A673 (cell line): Measurements from ENCODE around the gene IDUA. TPM values are rescaled to one million over a fixed set of nuclear protein-coding genes. Genes with fewer than 3 reads are reported as not detected.
A peak's percentile ranks its signal among the peaks of the same experiment; 100 is the strongest.

ENCODE experiments used
- BruUV-seq: library from RNA; stranded (reverse); fragments of 400-500 nt; replicated peaks from 2 replicates; lab custom pipeline; 2021; lab: Mats Ljungman, UMichigan
- CTCF ChIA-PET: fragments of 300-600 bp; sonication (Branson Sonifier 250); formaldehyde crosslinking; loops from one replicate; lab custom pipeline; 2022; ENCODE audit warnings: antibody characterized with exemption; lab: Charles Lee
- POLR2A ChIA-PET: fragments of 300-600 bp; sonication (Branson Sonifier 250); formaldehyde crosslinking; loops from one replicate; lab custom pipeline; 2022; ENCODE audit warnings: antibody characterized with exemption; ENCODE audit not compliant: low non-redundant PET; lab: Charles Lee
- DNase-seq: peaks from one replicate; pipeline ENCODE4 v3.0.0-alpha.2; 2015; ENCODE audit warnings: low spot score
- H3K27ac ChIP-seq: fragments of 200-600 bp; sonication (generic); 2 replicates; pipeline ENCODE4 v1.5.1; 2016; ENCODE audit warnings: mixed run types, low read depth, mild to moderate bottlenecking, mixed read lengths, antibody characterized with exemption, low read length; ENCODE audit not compliant: poor library complexity, severe bottlenecking
- H3K27me3 ChIP-seq: fragments of 200-600 bp; sonication (generic); replicated peaks from 2 replicates; pipeline ENCODE4 v1.6.1; 2017; ENCODE audit warnings: mixed run types, low read depth, mild to moderate bottlenecking, mixed read lengths, antibody characterized with exemption, low read length; ENCODE audit not compliant: insufficient read depth, poor library complexity
- H3K36me3 ChIP-seq: fragments of 200-600 bp; sonication (generic); 2 replicates; pipeline ENCODE4 v1.6.1; 2016; ENCODE audit warnings: mixed run types, mild to moderate bottlenecking, mixed read lengths, antibody characterized with exemption, low read length; ENCODE audit not compliant: insufficient read depth, poor library complexity, severe bottlenecking
- H3K4me1 ChIP-seq: fragments of 200-600 bp; sonication (generic); 2 replicates; pipeline ENCODE4 v1.6.1; 2017; ENCODE audit warnings: mixed run types, mild to moderate bottlenecking, mixed read lengths, antibody characterized with exemption, low read length; ENCODE audit not compliant: insufficient read depth, poor library complexity, severe bottlenecking
- H3K4me3 ChIP-seq: fragments of 200-600 bp; sonication (generic); 2 replicates; pipeline ENCODE4 v1.5.1; 2016; ENCODE audit warnings: low read depth, mixed run types, mild to moderate bottlenecking, mixed read lengths, low read length; ENCODE audit not compliant: poor library complexity, severe bottlenecking
- H3K9me3 ChIP-seq: fragments of 200-600 bp; sonication (generic); 2 replicates; pipeline ENCODE4 v1.6.1; 2016; ENCODE audit warnings: mixed run types, low read depth, mild to moderate bottlenecking, mixed read lengths, antibody characterized with exemption, low read length; ENCODE audit not compliant: poor library complexity, severe bottlenecking
- EZH2 ChIP-seq: fragments of 200-600 bp; sonication (generic); IDR thresholded peaks from 2 replicates; pipeline ENCODE4 v1.6.1; 2017; ENCODE audit warnings: borderline replicate concordance, low read depth, mild to moderate bottlenecking, mixed read lengths, antibody characterized with exemption, low read length; ENCODE audit not compliant: poor library complexity, severe bottlenecking
- intact Hi-C: fragments of 100-400 bp; cut with micrococcal nuclease; formaldehyde crosslinking; loops from one replicate; pipeline ENCODE4 v1.10.0; 2022; ENCODE audit not compliant: unreplicated experiment
- total RNA-seq: library from RNA; stranded (reverse); gene quantifications from 2 replicates; pipeline ENCODE4 v1.2.3, GENCODE V29; 2021
- TF ChIP-seq, protein P1 (sequence below): fragments of 300-800, 200-600 bp; sonication (generic); conservative IDR thresholded peaks from 2 replicates; pipeline ENCODE4 v1.5.1; 2017; ENCODE audit warnings: low read depth, mild to moderate bottlenecking, antibody characterized with exemption, low read length, moderate library complexity, mixed read lengths

The IDUA gene
- total RNA-seq, 1 experiment from 2014 or later, result 12.3 TPM

DNA sequence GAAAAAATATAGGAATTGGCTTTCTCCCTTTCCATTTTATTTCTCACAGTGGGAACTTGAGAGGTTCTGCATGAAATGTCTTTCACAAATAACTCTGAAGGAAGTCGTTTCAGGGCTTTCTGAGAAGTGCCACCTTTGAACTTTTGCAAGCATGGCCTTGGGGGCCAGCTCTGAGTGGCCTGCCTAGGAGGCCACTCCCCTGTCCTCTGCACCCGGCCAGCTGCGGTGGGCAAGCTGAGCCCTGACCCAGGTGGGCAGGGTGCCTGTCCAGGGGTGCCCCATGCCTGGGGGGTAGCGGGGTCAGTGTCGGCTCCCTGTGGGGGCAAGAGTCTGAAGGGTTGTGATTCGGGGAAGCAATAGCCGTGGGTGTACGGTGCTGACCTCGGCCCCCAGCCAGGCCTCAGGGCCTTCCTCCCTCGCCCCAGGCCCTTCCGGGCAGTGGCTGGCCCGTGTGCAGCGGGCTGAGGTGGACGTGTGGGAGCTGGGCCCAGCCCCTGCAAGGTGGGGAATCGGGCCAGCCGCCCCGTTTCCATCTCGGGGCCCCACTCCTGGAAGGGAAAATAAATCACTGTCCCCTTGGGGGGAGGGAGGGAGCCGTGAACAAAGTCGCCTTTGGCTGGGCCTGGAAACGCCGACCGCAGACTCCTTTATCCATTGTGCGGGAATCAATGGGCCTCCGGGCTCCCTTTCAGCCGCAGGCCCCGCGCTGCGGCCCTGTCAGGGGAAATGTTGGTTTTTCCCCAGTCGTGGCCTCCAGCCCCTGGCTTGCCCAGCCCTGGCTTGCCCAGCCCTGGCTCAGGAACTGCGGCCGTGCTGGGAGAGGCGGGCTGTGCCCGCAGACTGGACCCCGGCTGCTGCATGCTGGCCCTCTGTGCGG lies 27.7 kb downstream of the IDUA start:
- no peaks in the 10 kb centered on the region for H3K36me3 ChIP-seq
- no peaks in the 10 kb centered on the region for H3K9me3 ChIP-seq
- H3K4me3 ChIP-seq, result no peak overlapping the region
- H3K27ac ChIP-seq, result no peak overlapping the region
- ChIA-PET POLR2A (no interaction called here), CTCF (no interaction called here)
- DNase-seq, result no peak
- no peaks in the 10 kb centered on the region for H3K27me3 ChIP-seq
- TF ChIP-seq, protein P1, sequence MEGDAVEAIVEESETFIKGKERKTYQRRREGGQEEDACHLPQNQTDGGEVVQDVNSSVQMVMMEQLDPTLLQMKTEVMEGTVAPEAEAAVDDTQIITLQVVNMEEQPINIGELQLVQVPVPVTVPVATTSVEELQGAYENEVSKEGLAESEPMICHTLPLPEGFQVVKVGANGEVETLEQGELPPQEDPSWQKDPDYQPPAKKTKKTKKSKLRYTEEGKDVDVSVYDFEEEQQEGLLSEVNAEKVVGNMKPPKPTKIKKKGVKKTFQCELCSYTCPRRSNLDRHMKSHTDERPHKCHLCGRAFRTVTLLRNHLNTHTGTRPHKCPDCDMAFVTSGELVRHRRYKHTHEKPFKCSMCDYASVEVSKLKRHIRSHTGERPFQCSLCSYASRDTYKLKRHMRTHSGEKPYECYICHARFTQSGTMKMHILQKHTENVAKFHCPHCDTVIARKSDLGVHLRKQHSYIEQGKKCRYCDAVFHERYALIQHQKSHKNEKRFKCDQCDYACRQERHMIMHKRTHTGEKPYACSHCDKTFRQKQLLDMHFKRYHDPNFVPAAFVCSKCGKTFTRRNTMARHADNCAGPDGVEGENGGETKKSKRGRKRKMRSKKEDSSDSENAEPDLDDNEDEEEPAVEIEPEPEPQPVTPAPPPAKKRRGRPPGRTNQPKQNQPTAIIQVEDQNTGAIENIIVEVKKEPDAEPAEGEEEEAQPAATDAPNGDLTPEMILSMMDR, result no peak
- no peak for TF ChIP-seq EZH2
- peaks cover 17% of the 10 kb centered on the region for H3K4me1 ChIP-seq
- BruUV-seq, result TSS peak; percentile 61
- intact Hi-C loops, result no loop called here

- Histone ChIP-seq H3K9me3 (no peaks in the 10 kb centered on the region), H3K4me1 (peaks cover 16% of the 10 kb centered on the region), H3K27ac (no peak overlapping the region), H3K27me3 (no peaks in the 10 kb centered on the region), H3K36me3 (no peaks in the 10 kb centered on the region), H3K4me3 (no peak overlapping the region)
- TF ChIP-seq, protein P1, result no peak
- TF ChIP-seq EZH2, result no peak
- no peak for DNase-seq
- no TSS peak for BruUV-seq
- CTCF ChIA-PET, result no interaction called here
- intact Hi-C loops, result no loop called here
- POLR2A ChIA-PET, result no interaction called here
Observed at GRCh38 chr4:1015179-1015578, 28.3 kb downstream of the IDUA start.

GRCh38 chr4:1015746-1016145 lies 28.9 kb downstream of the IDUA start:
- H3K4me3 ChIP-seq, result no peak overlapping the region
- no peaks in the 10 kb centered on the region for H3K9me3 ChIP-seq
- intact Hi-C loops, result no loop called here
- H3K27ac ChIP-seq, result no peak overlapping the region
- DNase-seq, result no peak
- CTCF ChIA-PET, result no interaction called here
- no TSS peak for BruUV-seq
- TF ChIP-seq EZH2, result no peak
- TF ChIP-seq, protein P1, result no peak
- no peaks in the 10 kb centered on the region for H3K36me3 ChIP-seq
- H3K4me1 ChIP-seq, result peaks cover 11% of the 10 kb centered on the region
- no peaks in the 10 kb centered on the region for H3K27me3 ChIP-seq
- POLR2A ChIA-PET, result no interaction called here
